IPS-15b (cell line): Measurements from ENCODE around the gene CIC.

Source experiments
- H3K27me3 ChIP-seq: one replicate; pipeline ENCODE4 v1.6.1; 2013; ENCODE audit warnings: low read length; ENCODE audit not compliant: control insufficient read depth, insufficient read depth
- H3K36me3 ChIP-seq: one replicate; pipeline ENCODE4 v1.6.1; 2013; ENCODE audit warnings: low read length; ENCODE audit not compliant: control insufficient read depth, insufficient read depth
- H3K4me1 ChIP-seq: one replicate; pipeline ENCODE4 v1.6.1; 2013; ENCODE audit warnings: mild to moderate bottlenecking, low read length; ENCODE audit not compliant: control insufficient read depth, insufficient read depth
- H3K4me3 ChIP-seq: one replicate; pipeline ENCODE4 v1.5.1; 2013; ENCODE audit warnings: low read depth, low read length
- H3K9ac ChIP-seq: one replicate; pipeline ENCODE4 v1.6.1; 2013; ENCODE audit warnings: low read depth, mild to moderate bottlenecking, low read length
- H3K9me3 ChIP-seq: one replicate; pipeline ENCODE4 v1.6.1; 2013; ENCODE audit warnings: mild to moderate bottlenecking, low read length; ENCODE audit not compliant: control insufficient read depth, insufficient read depth

CIC gene

DNA sequence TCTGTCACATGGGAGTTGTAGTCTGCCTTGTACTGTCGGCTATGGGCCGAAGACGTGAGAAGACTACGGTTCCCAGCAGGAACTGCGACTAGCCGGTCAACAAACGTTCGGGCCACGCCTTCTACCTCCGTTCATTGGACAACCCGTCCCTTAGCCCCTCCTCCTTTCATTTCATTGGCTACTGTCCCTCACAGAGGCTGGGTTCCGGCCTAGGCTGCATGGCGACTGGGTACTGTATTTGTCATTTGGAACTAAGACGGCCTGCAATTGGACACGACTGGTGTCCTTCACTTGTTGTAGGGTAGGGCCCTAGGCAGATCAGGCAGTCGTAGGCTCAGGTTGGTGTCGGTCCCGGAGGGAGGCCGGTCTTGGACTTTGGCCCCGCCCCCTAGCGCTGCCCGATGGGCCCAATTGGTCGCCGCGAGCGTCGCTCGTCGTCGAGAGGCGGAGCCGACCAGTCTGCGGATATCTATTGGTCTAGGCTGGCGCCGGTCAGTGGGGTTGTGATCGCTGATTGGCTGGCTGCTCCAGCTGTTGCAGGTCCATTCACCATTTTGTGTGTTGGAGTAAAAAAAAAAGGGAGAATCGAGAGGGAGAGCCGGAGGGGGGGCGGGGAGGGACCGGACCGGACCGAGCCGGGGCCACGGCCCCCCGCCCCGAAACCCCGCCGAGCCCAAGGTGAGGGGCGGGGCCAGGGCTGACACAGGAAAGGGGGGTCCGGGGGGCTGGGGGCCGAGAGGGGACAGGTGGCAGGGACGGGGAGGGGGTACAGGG is at the start of gene CIC:
CIC (plus strand) TSS at position 549 of the 774 bp plus-strand sequence. CDS start 2,532 bp downstream, outside the sequence.
- no peaks in the 10 kb centered on the region for H3K9me3 ChIP-seq
- H3K4me1 ChIP-seq = peaks cover 8% of the 10 kb centered on the region
- H3K27me3 ChIP-seq = no peaks in the 10 kb centered on the region
- H3K36me3 ChIP-seq = peaks cover 8% of the 10 kb centered on the region
- H3K9ac ChIP-seq = peak within 1 kb of the TSS; percentile 100
- H3K4me3 ChIP-seq = peak within 1 kb of the TSS; percentile 94

DNA sequence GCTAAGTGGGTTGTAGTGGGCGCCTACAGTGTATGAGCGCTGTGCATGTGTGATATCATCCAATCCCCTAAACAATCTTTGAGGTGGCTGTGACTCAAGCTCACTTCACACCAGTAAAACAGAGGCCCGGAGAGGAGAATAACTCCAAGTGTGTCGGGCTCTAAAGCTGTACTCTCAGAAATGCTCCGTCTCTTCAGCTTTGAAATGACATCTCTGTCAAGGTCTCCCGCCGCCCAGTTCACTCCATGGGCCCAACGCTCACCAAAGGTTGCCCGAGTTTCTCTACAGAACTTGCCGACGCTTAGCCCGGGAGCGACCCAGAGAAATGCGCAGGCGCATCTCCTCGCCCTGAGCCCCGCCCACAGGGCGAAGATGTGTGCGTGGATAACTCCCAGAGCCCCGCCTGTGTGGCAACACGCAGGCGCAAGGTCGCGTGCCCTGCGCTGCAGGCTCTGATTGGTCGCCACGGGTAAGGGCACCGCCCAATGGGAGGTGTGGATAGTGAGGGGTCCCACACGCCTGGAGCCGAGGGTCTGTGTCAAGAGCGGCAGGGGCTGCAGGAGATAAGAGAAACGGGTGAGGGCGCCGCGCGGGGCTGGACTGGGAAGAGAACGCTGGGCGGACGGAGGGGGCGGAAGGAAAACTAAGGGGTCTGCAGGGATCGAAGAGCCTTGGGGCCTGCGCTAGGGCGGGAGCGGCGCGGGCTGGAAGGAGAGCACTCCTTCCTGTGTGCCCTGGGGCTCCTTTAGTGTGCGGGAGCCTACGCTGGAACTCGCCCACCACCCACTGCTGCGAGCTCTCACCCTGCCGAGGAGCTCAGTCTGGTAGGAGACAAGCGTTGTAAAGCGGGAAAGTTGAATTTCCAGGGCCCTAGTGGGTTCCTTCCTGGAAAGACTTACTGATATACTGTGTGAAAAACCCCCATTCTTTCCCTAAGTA is 49.0 kb upstream of the CIC start, which contains the start of gene ZNF526:
ZNF526 (plus strand) TSS at position 501 of the 939 bp plus-strand sequence. CDS start 4,092 bp downstream, outside the sequence.
- H3K27me3 ChIP-seq = no peaks in the 10 kb centered on the region
- H3K9ac ChIP-seq = peak within 1 kb of the TSS; percentile 91
- no peaks in the 10 kb centered on the region for H3K9me3 ChIP-seq
- H3K4me1 ChIP-seq = peaks cover 16% of the 10 kb centered on the region
- H3K4me3 ChIP-seq = peak within 1 kb of the TSS; percentile 91
- peaks cover 12% of the 10 kb centered on the region for H3K36me3 ChIP-seq

DNA sequence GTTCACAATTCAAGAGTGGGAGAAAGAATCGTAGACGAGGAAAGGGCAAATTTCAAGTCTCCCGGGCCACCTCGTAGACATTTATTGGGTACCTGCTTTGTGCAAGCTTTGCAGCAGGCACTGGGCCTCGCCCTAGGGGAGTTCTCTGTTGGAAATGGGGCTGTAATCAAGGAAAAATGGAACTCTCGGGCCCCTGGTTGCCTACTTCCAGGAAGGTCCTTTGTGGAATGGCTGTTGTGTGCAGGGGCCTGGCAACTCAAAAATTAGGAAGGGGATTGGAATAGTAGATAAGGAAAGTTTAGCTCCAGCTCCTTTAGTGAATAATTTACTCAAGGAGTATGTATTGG is 48.3 kb upstream of the CIC start:
- peaks cover 19% of the 10 kb centered on the region for H3K36me3 ChIP-seq
- no peaks in the 10 kb centered on the region for H3K27me3 ChIP-seq
- peak overlapping the region; percentile 91 for H3K4me3 ChIP-seq
- peak overlapping the region; percentile 91 for H3K9ac ChIP-seq
- H3K4me1 ChIP-seq = peaks cover 15% of the 10 kb centered on the region
- no peaks in the 10 kb centered on the region for H3K9me3 ChIP-seq

DNA sequence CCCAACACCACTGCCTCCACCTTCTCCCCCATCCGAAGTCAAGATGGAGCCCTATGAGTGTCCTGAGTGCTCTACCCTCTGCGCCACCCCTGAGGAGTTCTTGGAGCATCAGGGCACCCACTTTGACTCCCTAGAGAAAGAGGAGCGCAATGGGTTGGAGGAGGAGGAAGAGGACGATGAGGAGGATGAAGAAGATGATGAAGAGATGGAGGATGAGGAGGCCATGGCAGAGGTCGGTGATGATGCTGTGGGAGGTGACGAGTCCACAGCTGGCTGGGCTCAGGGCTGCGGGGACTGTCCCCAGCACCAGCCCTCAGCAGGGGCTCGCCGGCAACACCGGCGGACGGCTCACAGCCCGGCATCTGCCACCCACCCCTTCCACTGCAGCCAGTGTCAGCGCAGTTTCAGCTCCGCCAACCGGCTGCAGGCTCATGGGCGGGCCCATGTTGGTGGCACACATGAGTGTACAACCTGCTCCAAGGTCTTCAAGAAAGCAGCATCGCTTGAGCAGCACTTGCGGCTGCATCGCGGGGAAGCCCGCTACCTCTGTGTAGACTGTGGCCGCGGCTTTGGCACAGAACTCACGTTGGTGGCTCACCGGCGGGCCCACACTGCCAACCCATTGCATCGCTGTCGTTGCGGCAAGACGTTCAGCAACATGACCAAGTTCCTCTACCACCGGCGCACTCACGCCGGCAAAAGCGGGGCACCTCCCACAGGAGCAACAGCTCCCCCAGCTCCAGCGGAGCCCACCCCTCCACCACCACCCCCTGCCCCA is 43.9 kb upstream of the CIC start:
- Histone ChIP-seq H3K9ac (no peak overlapping the region), H3K9me3 (no peaks in the 10 kb centered on the region), H3K4me3 (no peak overlapping the region), H3K4me1 (no peaks in the 10 kb centered on the region), H3K36me3 (peaks cover 50% of the 10 kb centered on the region), H3K27me3 (no peaks in the 10 kb centered on the region)

DNA sequence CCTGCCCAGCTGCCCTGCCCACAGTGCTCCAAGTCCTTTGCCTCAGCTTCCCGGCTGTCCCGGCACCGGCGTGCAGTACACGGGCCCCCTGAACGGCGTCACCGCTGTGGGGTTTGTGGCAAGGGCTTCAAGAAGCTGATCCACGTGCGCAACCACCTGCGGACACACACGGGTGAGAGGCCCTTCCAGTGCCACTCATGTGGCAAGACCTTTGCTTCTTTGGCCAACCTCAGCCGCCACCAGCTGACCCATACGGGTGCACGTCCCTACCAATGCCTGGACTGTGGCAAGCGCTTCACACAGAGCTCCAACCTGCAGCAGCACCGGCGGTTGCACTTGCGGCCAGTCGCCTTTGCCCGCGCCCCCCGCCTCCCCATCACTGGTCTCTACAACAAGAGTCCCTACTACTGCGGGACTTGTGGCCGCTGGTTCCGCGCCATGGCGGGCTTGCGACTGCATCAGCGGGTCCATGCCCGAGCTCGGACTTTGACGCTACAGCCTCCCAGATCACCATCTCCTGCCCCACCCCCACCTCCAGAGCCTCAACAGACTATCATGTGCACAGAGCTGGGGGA is 43.2 kb upstream of the CIC start:
- no peaks in the 10 kb centered on the region for H3K9me3 ChIP-seq
- H3K4me3 ChIP-seq = no peak overlapping the region
- H3K36me3 ChIP-seq = peaks cover 53% of the 10 kb centered on the region
- H3K9ac ChIP-seq = no peak overlapping the region
- H3K4me1 ChIP-seq = no peaks in the 10 kb centered on the region
- no peaks in the 10 kb centered on the region for H3K27me3 ChIP-seq

DNA sequence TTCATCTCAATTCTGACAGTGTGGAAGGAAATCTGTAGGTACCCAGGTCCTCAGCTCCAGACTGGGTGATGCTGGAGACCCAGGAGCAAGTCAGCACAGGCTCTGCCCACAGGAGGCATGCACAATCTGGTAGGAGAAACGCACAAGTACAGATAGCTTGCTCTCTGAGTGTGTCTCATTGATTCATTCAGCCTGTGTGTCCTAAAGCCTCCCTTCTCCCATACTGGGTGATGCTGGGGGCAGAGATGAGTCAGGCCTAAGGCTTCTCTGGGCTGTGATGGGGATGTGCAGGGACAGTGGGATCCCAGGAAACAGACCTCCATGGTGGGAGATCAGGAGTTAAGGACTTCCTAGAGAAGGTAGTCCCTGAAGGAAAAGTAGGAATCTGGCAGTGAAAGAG is 42.2 kb upstream of the CIC start:
- Histone ChIP-seq H3K36me3 (peaks cover 63% of the 10 kb centered on the region), H3K4me1 (no peaks in the 10 kb centered on the region), H3K4me3 (no peak overlapping the region), H3K27me3 (no peaks in the 10 kb centered on the region), H3K9me3 (no peaks in the 10 kb centered on the region), H3K9ac (no peak overlapping the region)

DNA sequence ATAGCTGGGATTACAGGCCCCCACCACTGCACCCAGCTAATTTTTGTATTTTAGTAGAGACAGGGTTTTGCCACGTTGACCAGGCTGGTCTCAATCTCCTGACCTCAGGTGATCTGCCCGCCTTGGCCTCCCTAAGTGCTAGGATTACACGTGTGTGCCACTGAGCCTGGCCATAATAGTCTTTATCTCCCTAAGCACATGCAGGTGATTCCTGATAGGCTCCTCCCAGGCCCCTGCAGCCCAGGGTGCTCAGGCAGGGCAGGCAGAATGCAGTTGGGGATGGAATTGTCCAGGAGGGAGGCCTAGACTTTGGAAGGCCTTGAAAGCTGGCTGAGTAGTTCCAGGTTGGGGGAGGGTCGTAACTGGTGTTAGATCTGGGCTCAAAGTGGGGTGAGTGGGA is 40.4 kb upstream of the CIC start:
- Histone ChIP-seq H3K9me3 (no peaks in the 10 kb centered on the region), H3K36me3 (peaks cover 78% of the 10 kb centered on the region), H3K27me3 (no peaks in the 10 kb centered on the region), H3K9ac (no peak overlapping the region), H3K4me3 (no peak overlapping the region), H3K4me1 (no peaks in the 10 kb centered on the region)

DNA sequence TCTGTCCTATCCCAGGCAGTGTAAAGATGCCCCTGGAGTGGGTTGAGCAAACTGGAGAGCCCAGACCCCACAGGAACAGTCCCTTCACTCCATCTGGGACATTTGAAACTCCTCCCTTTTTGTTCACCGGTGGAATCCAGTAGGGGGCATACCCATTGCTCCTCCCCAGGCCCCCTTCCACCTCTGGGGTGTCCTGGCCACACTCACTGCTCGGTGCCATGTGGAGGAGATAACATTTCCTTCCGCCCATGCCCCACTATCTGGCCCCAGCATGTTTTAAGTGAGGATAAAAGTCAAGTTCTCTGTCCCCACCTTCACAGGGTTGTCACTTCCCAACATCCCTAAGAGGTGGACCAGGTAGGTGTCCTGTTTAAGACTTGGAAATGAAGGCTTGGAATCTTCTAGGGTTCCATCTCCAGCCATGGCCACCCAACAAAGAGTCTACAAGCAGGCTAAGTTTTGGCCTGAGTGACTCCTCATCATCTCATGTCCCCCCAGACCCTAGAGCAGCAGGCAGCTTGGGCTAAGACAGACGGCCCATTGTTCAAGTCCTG is 39.7 kb upstream of the CIC start:
- Histone ChIP-seq H3K4me1 (no peaks in the 10 kb centered on the region), H3K27me3 (no peaks in the 10 kb centered on the region), H3K9ac (no peak overlapping the region), H3K9me3 (no peaks in the 10 kb centered on the region), H3K36me3 (peaks cover 80% of the 10 kb centered on the region), H3K4me3 (no peak overlapping the region)

DNA sequence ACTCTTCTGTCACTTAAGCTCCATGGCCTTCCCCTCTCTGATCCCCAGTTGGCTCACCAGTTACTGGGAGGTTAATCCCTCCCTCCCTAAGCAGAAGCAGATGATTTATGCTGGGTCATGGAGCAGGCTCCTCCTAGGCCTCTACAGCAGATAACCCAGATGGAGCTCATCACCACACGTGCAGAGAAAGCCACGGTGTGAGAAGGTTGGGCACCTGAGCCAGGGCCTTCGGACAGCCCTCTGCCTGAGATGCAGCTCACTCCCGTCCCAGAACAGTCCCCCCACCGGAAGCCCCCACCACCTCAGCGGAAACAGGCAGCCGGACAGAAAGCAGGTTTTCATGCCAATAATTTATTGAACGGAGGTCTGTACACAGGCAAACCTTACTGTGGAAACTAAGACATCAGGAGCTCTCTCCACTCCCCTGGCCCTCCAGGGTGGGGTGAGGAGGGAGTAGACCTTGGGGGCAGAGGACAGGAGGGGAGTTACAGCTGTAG is 39.1 kb upstream of the CIC start:
- no peak overlapping the region for H3K9ac ChIP-seq
- no peak overlapping the region for H3K4me3 ChIP-seq
- H3K9me3 ChIP-seq = no peaks in the 10 kb centered on the region
- no peaks in the 10 kb centered on the region for H3K4me1 ChIP-seq
- no peaks in the 10 kb centered on the region for H3K27me3 ChIP-seq
- H3K36me3 ChIP-seq = peaks cover 77% of the 10 kb centered on the region

DNA sequence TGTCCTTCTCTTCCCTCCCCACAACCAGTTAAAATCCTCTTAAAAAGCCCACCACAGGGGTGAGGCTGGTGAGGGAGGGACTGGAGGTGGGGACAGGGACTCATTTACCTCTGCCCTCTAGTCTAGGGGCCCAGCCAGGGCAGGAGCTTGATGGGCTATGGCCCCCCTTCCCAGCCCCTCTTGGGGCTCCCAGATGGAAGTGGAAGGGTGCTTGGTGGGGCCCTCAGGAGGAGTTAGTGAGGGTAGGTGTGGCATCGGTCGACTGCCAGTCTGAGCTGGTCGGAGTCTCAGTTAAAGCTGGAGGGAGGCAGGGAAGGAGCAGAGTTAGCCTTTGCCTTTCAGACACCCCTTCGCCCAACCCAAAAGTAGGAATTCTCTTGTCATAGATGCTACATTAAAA is 38.5 kb upstream of the CIC start:
- no peaks in the 10 kb centered on the region for H3K27me3 ChIP-seq
- no peaks in the 10 kb centered on the region for H3K9me3 ChIP-seq
- no peak overlapping the region for H3K4me3 ChIP-seq
- H3K4me1 ChIP-seq = no peaks in the 10 kb centered on the region
- H3K9ac ChIP-seq = no peak overlapping the region
- peaks cover 71% of the 10 kb centered on the region for H3K36me3 ChIP-seq

DNA sequence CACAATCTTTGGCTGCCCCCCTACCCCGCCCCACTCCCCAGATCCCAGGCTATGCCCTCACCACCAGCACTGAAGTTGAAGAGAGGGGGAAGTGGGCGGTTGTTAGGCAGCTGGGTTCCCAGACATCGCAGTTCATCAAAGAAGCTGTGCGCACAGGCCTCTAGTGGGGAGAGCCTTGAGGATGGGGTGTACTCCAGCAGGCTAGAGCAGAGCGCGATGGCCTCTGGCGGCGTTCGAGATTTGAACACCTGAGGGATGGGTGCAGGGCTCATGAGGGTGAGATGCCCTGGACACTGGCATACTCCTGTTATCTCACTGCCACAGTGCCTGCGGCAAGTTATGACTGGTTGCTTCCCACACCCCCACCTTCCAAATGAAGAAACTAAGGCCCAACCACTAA is 36.6 kb upstream of the CIC start:
- peaks cover 67% of the 10 kb centered on the region for H3K36me3 ChIP-seq
- no peaks in the 10 kb centered on the region for H3K27me3 ChIP-seq
- H3K4me3 ChIP-seq = no peak overlapping the region
- H3K9me3 ChIP-seq = no peaks in the 10 kb centered on the region
- H3K4me1 ChIP-seq = no peaks in the 10 kb centered on the region
- H3K9ac ChIP-seq = no peak overlapping the region
